ENCODE results near the gene RANBP1.

Gene RANBP1

GRCh38 chr22:20099099-20099711, 16.7 kb upstream of the RANBP1 start:
- H3K4me1 ChIP-seq (ENCODE audit: control insufficient read depth, insufficient read depth, low read length, poor library complexity, severe bottlenecking) = no peaks in the 10 kb centered on the region
- no peak overlapping the region for H3K27ac ChIP-seq (ENCODE audit: low read depth, low read length, severe bottlenecking)
- H3K4me3 ChIP-seq (ENCODE audit: extremely low read depth, insufficient read depth, low read length, poor library complexity, severe bottlenecking) = no peak overlapping the region
- WGBS, 2 experiments (ENCODE audit: insufficient coverage in 2 of 2) = 95 to 98% methylated on average over 4 to 5 of the region's 6 CpGs
- no peaks in the 10 kb centered on the region for H3K9me3 ChIP-seq (ENCODE audit: control insufficient read depth, low read length)
- H3K36me3 ChIP-seq (ENCODE audit: control insufficient read depth, insufficient read depth, low read length) = peaks cover 95% of the 10 kb centered on the region

GRCh38 chr22:20101638-20102037, 14.3 kb upstream of the RANBP1 start:
- Histone ChIP-seq H3K27ac (ENCODE audit: low read depth, low read length, severe bottlenecking) (no peak overlapping the region), H3K36me3 (ENCODE audit: control insufficient read depth, insufficient read depth, low read length) (peaks cover 95% of the 10 kb centered on the region)

GRCh38 chr22:20102203-20102780, 13.6 kb upstream of the RANBP1 start:
- 92 to 98% methylated on average over 7 to 10 of the region's 12 CpGs for WGBS, 2 experiments (ENCODE audit: insufficient coverage in 2 of 2)
- H3K9me3 ChIP-seq (ENCODE audit: control insufficient read depth, low read length) = no peaks in the 10 kb centered on the region
- H3K27ac ChIP-seq (ENCODE audit: low read depth, low read length, severe bottlenecking) = no peak overlapping the region
- peaks cover 95% of the 10 kb centered on the region for H3K36me3 ChIP-seq (ENCODE audit: control insufficient read depth, insufficient read depth, low read length)
- H3K4me1 ChIP-seq (ENCODE audit: control insufficient read depth, insufficient read depth, low read length, poor library complexity, severe bottlenecking) = no peaks in the 10 kb centered on the region
- H3K4me3 ChIP-seq (ENCODE audit: extremely low read depth, insufficient read depth, low read length, poor library complexity, severe bottlenecking) = no peak overlapping the region

More at GRCh38 chr22:20101638-20102037, 14.3 kb upstream of the RANBP1 start:
- Histone ChIP-seq H3K4me3 (ENCODE audit: extremely low read depth, insufficient read depth, low read length, poor library complexity, severe bottlenecking) (no peak overlapping the region), H3K9me3 (ENCODE audit: control insufficient read depth, low read length) (no peaks in the 10 kb centered on the region), H3K4me1 (ENCODE audit: control insufficient read depth, insufficient read depth, low read length, poor library complexity, severe bottlenecking) (no peaks in the 10 kb centered on the region)
- WGBS, 2 experiments (ENCODE audit: insufficient coverage in 2 of 2) = 83 to 98% methylated on average over 3 to 6 of the region's 8 CpGs

DNA sequence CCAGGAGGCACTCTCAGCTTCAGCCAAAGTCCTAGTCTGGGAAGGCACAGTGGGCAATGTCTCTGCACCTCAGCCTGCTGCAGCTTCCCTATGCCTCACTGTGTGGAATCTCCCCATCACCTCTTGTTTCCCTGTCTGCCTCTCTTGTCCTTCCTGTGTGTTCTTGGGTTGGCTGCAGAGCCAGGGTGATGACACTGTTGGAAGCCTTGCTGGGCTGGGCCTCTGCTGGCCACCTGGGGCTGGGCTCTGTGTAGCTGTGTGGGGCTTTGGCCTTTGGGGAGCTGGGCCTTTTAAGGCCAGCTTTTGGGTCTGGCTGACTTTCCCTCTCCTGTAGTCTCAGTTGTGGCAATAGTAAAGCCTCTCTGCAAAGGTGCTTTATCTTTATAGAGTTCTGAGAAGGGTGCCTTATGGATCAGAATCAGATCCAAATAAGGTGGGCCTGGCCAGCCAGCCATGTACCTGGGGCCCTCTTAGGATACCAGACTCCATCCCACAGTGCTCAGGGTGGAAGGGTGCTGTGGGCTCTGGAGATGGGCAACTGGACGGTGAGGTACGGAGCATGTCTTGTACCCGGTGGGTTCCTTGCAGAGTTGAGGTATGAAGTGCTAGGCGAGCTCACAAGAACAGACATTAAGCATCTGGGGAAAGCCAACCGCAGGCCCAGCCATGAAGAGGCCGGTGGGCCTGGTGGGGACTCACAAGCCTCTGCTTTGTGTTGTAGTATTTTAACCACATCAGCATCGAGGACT, 10.3 kb upstream of the RANBP1 start:
- no peak overlapping the region for H3K27ac ChIP-seq (ENCODE audit: low read depth, low read length, severe bottlenecking)
- H3K36me3 ChIP-seq (ENCODE audit: control insufficient read depth, insufficient read depth, low read length) = peaks cover 97% of the 10 kb centered on the region
- H3K4me1 ChIP-seq (ENCODE audit: control insufficient read depth, insufficient read depth, low read length, poor library complexity, severe bottlenecking) = no peaks in the 10 kb centered on the region
- 100% methylated on average over 5 to 7 of the region's 7 CpGs for WGBS, 2 experiments (ENCODE audit: insufficient coverage in 2 of 2)
- no peaks in the 10 kb centered on the region for H3K9me3 ChIP-seq (ENCODE audit: control insufficient read depth, low read length)
- no peak overlapping the region for H3K4me3 ChIP-seq (ENCODE audit: extremely low read depth, insufficient read depth, low read length, poor library complexity, severe bottlenecking)

GRCh38 chr22:20106205-20106848, 9.6 kb upstream of the RANBP1 start:
- WGBS, 2 experiments (ENCODE audit: insufficient coverage in 2 of 2) = 98 to 99% methylated on average over 18 to 19 of the region's 20 CpGs
- Histone ChIP-seq H3K9me3 (ENCODE audit: control insufficient read depth, low read length) (no peaks in the 10 kb centered on the region), H3K4me3 (ENCODE audit: extremely low read depth, insufficient read depth, low read length, poor library complexity, severe bottlenecking) (no peak overlapping the region), H3K4me1 (ENCODE audit: control insufficient read depth, insufficient read depth, low read length, poor library complexity, severe bottlenecking) (no peaks in the 10 kb centered on the region), H3K36me3 (ENCODE audit: control insufficient read depth, insufficient read depth, low read length) (peaks cover 94% of the 10 kb centered on the region), H3K27ac (ENCODE audit: low read depth, low read length, severe bottlenecking) (no peak overlapping the region)

DNA sequence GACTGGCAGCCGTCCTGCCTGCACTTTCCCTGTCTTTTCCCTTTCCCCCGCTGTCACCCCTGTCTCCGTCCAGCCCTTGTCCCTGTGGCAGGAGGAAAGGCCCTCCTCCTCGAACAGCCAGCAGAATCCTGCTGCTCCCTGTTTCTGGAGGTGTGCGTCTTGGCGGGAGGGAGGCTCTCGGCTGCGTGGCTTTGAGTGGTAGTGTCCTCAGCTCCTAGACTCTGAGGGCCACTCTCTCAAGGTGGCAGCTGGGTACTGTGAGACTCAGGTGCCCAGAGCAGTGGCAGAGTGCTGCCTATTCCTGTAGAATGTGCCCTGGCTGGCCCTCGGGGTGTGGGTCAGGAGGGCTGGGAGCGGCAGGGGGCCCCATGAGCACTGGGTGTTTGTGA, 9.1 kb upstream of the RANBP1 start:
- H3K4me3 ChIP-seq (ENCODE audit: extremely low read depth, insufficient read depth, low read length, poor library complexity, severe bottlenecking) = no peak overlapping the region
- no peaks in the 10 kb centered on the region for H3K4me1 ChIP-seq (ENCODE audit: control insufficient read depth, insufficient read depth, low read length, poor library complexity, severe bottlenecking)
- 93 to 98% methylated on average over 10 of the region's 10 CpGs for WGBS, 2 experiments (ENCODE audit: insufficient coverage in 2 of 2)
- no peak overlapping the region for H3K27ac ChIP-seq (ENCODE audit: low read depth, low read length, severe bottlenecking)
- no peaks in the 10 kb centered on the region for H3K9me3 ChIP-seq (ENCODE audit: control insufficient read depth, low read length)
- H3K36me3 ChIP-seq (ENCODE audit: control insufficient read depth, insufficient read depth, low read length) = peaks cover 92% of the 10 kb centered on the region

- no peaks in the 10 kb centered on the region for H3K4me1 ChIP-seq (ENCODE audit: control insufficient read depth, insufficient read depth, low read length, poor library complexity, severe bottlenecking)
- no peak overlapping the region for H3K4me3 ChIP-seq (ENCODE audit: extremely low read depth, insufficient read depth, low read length, poor library complexity, severe bottlenecking)
- H3K27ac ChIP-seq (ENCODE audit: low read depth, low read length, severe bottlenecking) = no peak overlapping the region
- no peaks in the 10 kb centered on the region for H3K9me3 ChIP-seq (ENCODE audit: control insufficient read depth, low read length)
- 94 to 95% methylated on average over 4 to 7 of the region's 7 CpGs for WGBS, 2 experiments (ENCODE audit: insufficient coverage in 2 of 2)
- H3K36me3 ChIP-seq (ENCODE audit: control insufficient read depth, insufficient read depth, low read length) = peaks cover 92% of the 10 kb centered on the region
Observed at GRCh38 chr22:20107471-20107901, 8.4 kb upstream of the RANBP1 start.

DNA sequence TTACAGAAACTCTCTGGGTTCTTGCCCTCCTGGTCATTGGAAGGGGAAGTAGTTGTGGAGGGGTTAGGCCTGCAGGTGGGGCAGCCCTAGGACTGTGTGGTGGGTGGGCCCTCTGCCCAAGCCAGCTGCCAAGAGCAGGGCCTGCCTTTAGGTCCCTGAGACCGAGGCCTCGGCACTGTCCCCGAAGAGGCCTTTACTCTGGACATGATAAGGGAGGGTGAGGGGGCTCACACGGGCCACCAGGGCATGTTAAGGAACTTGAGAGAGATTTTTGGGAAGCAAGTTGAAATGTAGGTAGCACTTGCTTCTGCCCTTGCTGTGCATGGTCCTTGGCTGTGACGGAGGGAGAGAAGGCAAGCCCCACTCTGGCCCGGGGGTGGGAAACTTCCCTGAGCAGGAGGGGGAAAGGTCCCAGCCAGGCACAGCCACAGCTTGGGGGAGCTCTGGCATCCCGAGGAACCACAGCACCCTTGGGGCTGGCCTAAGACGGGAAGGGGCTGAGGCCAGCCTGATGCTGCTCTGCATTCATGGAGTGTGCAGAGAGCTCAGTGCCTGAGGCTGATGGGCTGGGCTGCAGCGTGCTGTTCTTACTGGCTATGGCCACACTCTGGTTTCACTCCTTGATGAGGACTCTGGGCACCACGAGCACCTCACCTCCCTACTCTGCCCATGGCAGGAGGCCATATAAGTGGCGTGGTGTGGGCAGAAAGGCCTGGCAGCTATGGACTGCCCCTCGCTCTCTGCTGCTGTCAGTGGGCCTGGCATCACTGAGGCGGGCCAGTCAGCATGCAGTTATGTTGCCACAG, 7.8 kb upstream of the RANBP1 start:
- Histone ChIP-seq H3K27ac (ENCODE audit: low read depth, low read length, severe bottlenecking) (no peak overlapping the region), H3K36me3 (ENCODE audit: control insufficient read depth, insufficient read depth, low read length) (peaks cover 91% of the 10 kb centered on the region), H3K4me1 (ENCODE audit: control insufficient read depth, insufficient read depth, low read length, poor library complexity, severe bottlenecking) (no peaks in the 10 kb centered on the region), H3K4me3 (ENCODE audit: extremely low read depth, insufficient read depth, low read length, poor library complexity, severe bottlenecking) (no peak overlapping the region), H3K9me3 (ENCODE audit: control insufficient read depth, low read length) (no peaks in the 10 kb centered on the region)
- WGBS, 2 experiments (ENCODE audit: insufficient coverage in 2 of 2) = 96 to 98% methylated on average over 9 to 13 of the region's 13 CpGs

DNA sequence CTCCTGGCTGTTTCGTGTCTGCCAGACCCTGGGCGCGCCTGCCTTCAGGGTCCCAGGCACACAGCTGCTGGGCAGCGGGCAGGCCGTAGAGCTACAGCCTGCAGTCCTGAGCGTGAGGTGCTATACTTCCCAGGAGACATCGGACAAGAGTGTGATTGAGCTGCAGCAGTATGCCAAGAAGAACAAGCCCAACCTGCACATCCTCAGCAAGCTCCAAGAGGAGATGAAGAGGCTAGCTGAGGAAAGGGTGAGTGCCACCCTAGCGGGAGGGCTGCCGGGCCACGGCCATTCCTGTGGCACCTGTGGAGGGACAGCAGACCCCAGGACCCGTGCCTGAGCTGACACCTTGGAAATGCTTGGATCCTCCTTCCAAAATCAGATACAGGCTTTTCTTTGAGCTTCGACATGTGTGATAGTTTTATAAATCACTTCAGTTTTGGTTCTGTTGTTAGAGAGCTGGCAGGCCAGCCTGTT, 7.1 kb upstream of the RANBP1 start:
- no peaks in the 10 kb centered on the region for H3K4me1 ChIP-seq (ENCODE audit: control insufficient read depth, insufficient read depth, low read length, poor library complexity, severe bottlenecking)
- no peak overlapping the region for H3K27ac ChIP-seq (ENCODE audit: low read depth, low read length, severe bottlenecking)
- WGBS, 2 experiments (ENCODE audit: insufficient coverage in 2 of 2) = 90 to 93% methylated on average over 11 of the region's 12 CpGs
- H3K36me3 ChIP-seq (ENCODE audit: control insufficient read depth, insufficient read depth, low read length) = peaks cover 91% of the 10 kb centered on the region
- H3K9me3 ChIP-seq (ENCODE audit: control insufficient read depth, low read length) = no peaks in the 10 kb centered on the region
- no peak overlapping the region for H3K4me3 ChIP-seq (ENCODE audit: extremely low read depth, insufficient read depth, low read length, poor library complexity, severe bottlenecking)

Data from mesodermal cell (in vitro differentiated cells).